Spinal cord (tissue), 10 donors: Measurements from ENCODE around the gene DGKB. TPM values are rescaled to one million over a fixed set of nuclear protein-coding genes. Genes with fewer than 3 reads are reported as not detected.
"Not testable (repeated sequence)": the region's sequence is repeated elsewhere in the genome, so short reads cannot be mapped to it uniquely, and the experiment has no call there.

Experiments
- DNase-seq, 6 donors: peaks; one replicate each; pipeline versions ENCODE4 v3.0.0 to v3.0.0-alpha.2; 2013 to 2015; ENCODE audit warnings: low spot score in 6 of 6, low read depth in 4 of 6
- H3K27ac ChIP-seq: one replicate; pipeline ENCODE4 v1.5.1; 2013; ENCODE audit warnings: low read depth, low read length, control low read depth
- H3K27me3 ChIP-seq: one replicate; pipeline ENCODE4 v1.6.1; 2013; ENCODE audit warnings: low read length; ENCODE audit not compliant: control insufficient read depth, insufficient read depth
- H3K36me3 ChIP-seq: one replicate; pipeline ENCODE4 v1.6.1; 2013; ENCODE audit warnings: low read length; ENCODE audit not compliant: control insufficient read depth, insufficient read depth
- H3K4me1 ChIP-seq: one replicate; pipeline ENCODE4 v1.6.1; 2013; ENCODE audit warnings: low read length; ENCODE audit not compliant: control insufficient read depth, insufficient read depth
- H3K4me3 ChIP-seq: one replicate; pipeline ENCODE4 v1.5.1; 2013; ENCODE audit warnings: low read depth, low read length, control low read depth
- H3K9me3 ChIP-seq: one replicate; pipeline ENCODE4 v1.6.1; 2013; ENCODE audit warnings: low read length; ENCODE audit not compliant: control insufficient read depth, insufficient read depth
- WGBS: methylation state at CpG from one replicate; pipeline ENCODE4 v1.1.5; 2013; ENCODE audit warnings: missing lambda C conversion rate; ENCODE audit not compliant: insufficient coverage; 5-methylcytosine and 5-hydroxymethylcytosine counted together
- polyA plus RNA-seq, 2 donors: library from polyadenylated mRNA; unstranded; fragments of 120-200 nt; gene quantifications; one replicate each; pipeline ENCODE4 v1.2.1, GENCODE V29; 2013; ENCODE audit not compliant: insufficient read length in 2 of 2
- total RNA-seq, 2 donors: library from RNA; depleted of rRNA in 1 of 2; stranded (reverse); fragments of 120-200 nt in 1 of 2; fragments of >200 nt in 1 of 2; gene quantifications; one replicate each; pipeline versions ENCODE4 v1.2.3 to v1.2.4, GENCODE V29; 2013 to 2014
- donor health status: healthy.

Gene DGKB
- total and polyA plus RNA-seq, 4 donors, result 13.6 to 31.4 (median 20.2) TPM

- Histone ChIP-seq H3K36me3 (no peaks in the 10 kb centered on the region), H3K9me3 (peaks cover 4% of the 10 kb centered on the region), H3K27me3 (no peaks in the 10 kb centered on the region), H3K27ac (no peak overlapping the region), H3K4me3 (no peak overlapping the region), H3K4me1 (no peaks in the 10 kb centered on the region)
- WGBS, result no CpG with 5 or more reads among the region's 2 CpGs
- no peak for DNase-seq
These were observed 398.9 kb downstream of the DGKB start for GRCh38 chr7:14503623-14504022.

GRCh38 chr7:14501436-14501835 is 401.1 kb downstream of the DGKB start:
- no peaks in the 10 kb centered on the region for H3K36me3 ChIP-seq
- WGBS, result 100% methylated on average over 2 of the region's 2 CpGs

GRCh38 chr7:14497390-14497789 is 405.2 kb downstream of the DGKB start:
- WGBS, result no CpG with 5 or more reads among the region's 1 CpG
- Histone ChIP-seq H3K4me1 (no peaks in the 10 kb centered on the region), H3K27ac (no peak overlapping the region), H3K4me3 (no peak overlapping the region), H3K36me3 (no peaks in the 10 kb centered on the region), H3K9me3 (peaks cover 4% of the 10 kb centered on the region), H3K27me3 (no peaks in the 10 kb centered on the region)
- DNase-seq, result no peak

More at GRCh38 chr7:14501436-14501835, 401.1 kb downstream of the DGKB start:
- no peak overlapping the region for H3K27ac ChIP-seq
- no peak overlapping the region for H3K4me3 ChIP-seq
- H3K27me3 ChIP-seq, result no peaks in the 10 kb centered on the region
- H3K9me3 ChIP-seq, result peaks cover 4% of the 10 kb centered on the region
- H3K4me1 ChIP-seq, result no peaks in the 10 kb centered on the region
- DNase-seq, result no peak

- no CpG with 5 or more reads among the region's 2 CpGs for WGBS
- H3K9me3 ChIP-seq, result no peaks in the 10 kb centered on the region
- H3K4me3 ChIP-seq, result no peak overlapping the region
- no peaks in the 10 kb centered on the region for H3K4me1 ChIP-seq
- no peaks in the 10 kb centered on the region for H3K36me3 ChIP-seq
- DNase-seq, result peak in 1 of 6 donors; percentile 5
- H3K27me3 ChIP-seq, result no peaks in the 10 kb centered on the region
- no peak overlapping the region for H3K27ac ChIP-seq
These were observed 406.9 kb downstream of the DGKB start for GRCh38 chr7:14495633-14496032.

- Histone ChIP-seq H3K9me3 (no peaks in the 10 kb centered on the region), H3K4me3 (no peak overlapping the region), H3K27ac (no peak overlapping the region), H3K36me3 (no peaks in the 10 kb centered on the region), H3K4me1 (no peaks in the 10 kb centered on the region), H3K27me3 (no peaks in the 10 kb centered on the region)
- no peak for DNase-seq
- 67% methylated on average over 1 of the region's 3 CpGs for WGBS
These were observed 414.7 kb downstream of the DGKB start for GRCh38 chr7:14487701-14488395.

- Histone ChIP-seq H3K4me1 (no peaks in the 10 kb centered on the region), H3K27me3 (no peaks in the 10 kb centered on the region), H3K9me3 (no peaks in the 10 kb centered on the region), H3K36me3 (no peaks in the 10 kb centered on the region), H3K4me3 (no peak overlapping the region), H3K27ac (no peak overlapping the region)
- WGBS, result 100% methylated on average over 2 of the region's 4 CpGs
- DNase-seq, result no peak
These were observed 418.9 kb downstream of the DGKB start for GRCh38 chr7:14483663-14484062.

- no peak overlapping the region for H3K4me3 ChIP-seq
- no peaks in the 10 kb centered on the region for H3K9me3 ChIP-seq
- no peak overlapping the region for H3K27ac ChIP-seq
- no peaks in the 10 kb centered on the region for H3K36me3 ChIP-seq
- 67% methylated on average over 1 of the region's 1 CpG for WGBS
- DNase-seq, result peak in 2 of 6 donors; percentile 52 to 57
- H3K27me3 ChIP-seq, result no peaks in the 10 kb centered on the region
- H3K4me1 ChIP-seq, result no peaks in the 10 kb centered on the region
These were observed 422.3 kb downstream of the DGKB start for GRCh38 chr7:14480281-14480680.

GRCh38 chr7:14478834-14479510 is 423.6 kb downstream of the DGKB start:
- no CpG with 5 or more reads among the region's 2 CpGs for WGBS

GRCh38 chr7:14461716-14462115 is 440.8 kb downstream of the DGKB start:
- H3K36me3 ChIP-seq, H3K4me1 ChIP-seq, H3K9me3 ChIP-seq, H3K27ac ChIP-seq, DNase-seq, H3K27me3 ChIP-seq, H3K4me3 ChIP-seq: not testable (repeated sequence)
- 86% methylated on average over 2 of the region's 3 CpGs for WGBS

More at GRCh38 chr7:14478834-14479510, 423.6 kb downstream of the DGKB start:
- H3K36me3 ChIP-seq, result no peaks in the 10 kb centered on the region
- no peak overlapping the region for H3K27ac ChIP-seq
- no peaks in the 10 kb centered on the region for H3K4me1 ChIP-seq
- DNase-seq, result peak in 2 of 6 donors; percentile 57 to 70
- H3K4me3 ChIP-seq, result no peak overlapping the region
- no peaks in the 10 kb centered on the region for H3K9me3 ChIP-seq
- no peaks in the 10 kb centered on the region for H3K27me3 ChIP-seq

GRCh38 chr7:14458846-14459245 is 443.7 kb downstream of the DGKB start:
- not testable (repeated sequence) for H3K4me3 ChIP-seq, DNase-seq, H3K4me1 ChIP-seq, H3K36me3 ChIP-seq, H3K27ac ChIP-seq, H3K9me3 ChIP-seq, H3K27me3 ChIP-seq
- WGBS, result 96% methylated on average over 6 of the region's 7 CpGs
